SH-SY5Y (cell line): ENCODE measurements around the gene LTV1.

Experiments
- GATA2 ChIP-seq: IDR thresholded peaks from 2 replicates; pipeline ENCODE4 v1.6.1; 2011; ENCODE audit warnings: mild to moderate bottlenecking, low read depth, low read length
- GATA3 ChIP-seq: IDR thresholded peaks from 2 replicates; pipeline ENCODE4 v1.6.1; 2011; ENCODE audit warnings: low read depth, mild to moderate bottlenecking, low read length, moderate library complexity

DNA sequence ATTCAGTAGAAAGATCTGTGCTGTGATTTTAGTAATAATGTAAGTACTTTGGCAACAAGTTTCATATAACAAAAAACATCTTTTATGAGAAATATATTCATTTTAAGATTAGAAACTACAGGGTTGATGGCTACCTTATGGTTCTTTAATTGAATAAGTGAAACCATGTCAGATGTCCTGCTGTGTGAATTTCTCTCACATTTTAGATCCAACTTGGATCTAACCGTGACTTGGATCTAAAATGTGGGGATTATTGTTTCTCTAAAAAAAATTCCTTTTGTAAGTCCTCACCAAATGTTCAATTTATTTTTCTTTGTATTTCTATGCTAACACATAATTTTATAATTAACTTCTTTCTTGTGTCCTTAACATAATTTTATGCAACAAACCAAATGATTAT lies 51.5 kb downstream of the LTV1 start:
- TF ChIP-seq GATA2 (no peak), GATA3 (no peak)
